Measurements from ENCODE around the gene EFNA5. TPM values are rescaled to one million over a fixed set of nuclear protein-coding genes. Genes with fewer than 3 reads are reported as not detected.
A peak's percentile ranks its signal among the peaks of the same experiment; 100 is the strongest.

EFNA5 gene
- total and polyA plus RNA-seq, 4 donors = 4.2 to 11.8 (median 8.3) TPM

DNA sequence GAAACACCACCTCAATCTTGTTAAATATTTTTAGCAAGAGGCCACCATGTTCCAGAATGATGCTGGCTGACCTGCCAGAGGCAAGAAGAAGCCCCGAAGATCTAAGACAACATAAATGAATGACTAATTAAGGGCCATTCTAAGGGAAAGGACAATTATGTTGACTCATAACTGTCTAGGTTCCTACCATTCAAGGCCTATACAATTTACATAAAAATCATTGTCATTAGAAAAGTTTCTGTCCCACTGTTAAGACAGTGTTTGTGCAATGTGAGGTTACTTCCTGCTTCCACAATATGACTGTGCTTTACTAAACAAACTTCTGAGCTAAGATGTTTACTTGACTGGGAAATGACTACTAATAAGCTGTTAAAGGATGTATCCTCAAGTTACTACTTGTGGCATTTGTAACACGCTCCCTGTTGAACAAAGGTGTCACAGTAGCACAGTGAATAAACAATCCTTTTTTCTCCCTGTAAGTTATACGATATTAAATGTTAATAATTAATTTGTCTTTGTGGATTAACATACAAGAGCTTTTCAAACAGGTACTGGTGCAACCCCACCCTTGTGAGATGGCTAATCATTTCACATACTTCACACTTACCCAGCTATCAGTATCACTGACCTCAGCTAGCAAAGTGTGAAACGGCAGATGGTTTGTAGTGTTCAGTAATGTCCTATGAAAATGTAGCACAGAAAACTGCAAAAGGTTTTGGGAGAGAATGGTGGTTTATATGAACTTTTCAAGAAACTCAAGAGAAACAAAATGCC lies 195.8 kb downstream of the EFNA5 start:
- intact Hi-C loops (cut with DNase I) = loop anchor here in 1 of 2 donors (10.0 kb wide), 1 partner anchor 100 kb away; no protein-coding TSS in a partner anchor
- H3K4me1 ChIP-seq (ENCODE audit: control insufficient read depth in 1 of 2, insufficient read depth in 2 of 2, low read length in 2 of 2) = peaks cover 0 to 6% of the 10 kb centered on the region in 2 donors
- 88 to 89% methylated on average over 4 of the region's 4 CpGs for WGBS, 2 donors
- no peaks in the 10 kb centered on the region for H3K9me3 ChIP-seq (ENCODE audit: control insufficient read depth, low read length)
- H3K36me3 ChIP-seq (ENCODE audit: control insufficient read depth in 1 of 2, insufficient read depth in 2 of 2, low read length in 1 of 2) = no peaks in the 10 kb centered on the region
- H3K4me3 ChIP-seq (ENCODE audit: low read length in 2 of 2) = no peak overlapping the region
- no peak overlapping the region for H3K27ac ChIP-seq (ENCODE audit: low read depth in 1 of 2, low read length in 2 of 2)
- ATAC-seq (ENCODE audit: low FRiP score) = no peak
- no peaks in the 10 kb centered on the region for H3K27me3 ChIP-seq (ENCODE audit: control insufficient read depth in 1 of 2, insufficient read depth in 2 of 2, low read length in 1 of 2)
- no peak for DNase-seq

DNA sequence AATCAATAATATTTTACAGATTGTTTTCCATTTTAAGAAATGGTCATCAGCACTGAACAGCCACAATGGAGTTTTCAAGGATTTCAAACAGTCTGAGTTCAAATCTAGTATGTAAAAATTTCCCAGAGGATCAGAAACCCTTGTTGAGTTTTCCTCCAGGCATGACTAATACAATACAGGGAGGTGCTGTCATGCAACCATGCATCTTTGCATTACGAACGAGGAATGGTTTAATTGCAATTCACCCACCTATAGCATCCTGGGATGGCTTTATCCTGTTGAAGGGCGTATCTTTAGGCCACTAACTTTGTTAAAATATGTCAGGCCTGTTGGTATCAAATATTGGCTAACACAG lies 196.4 kb downstream of the EFNA5 start:
- no peak for ATAC-seq (ENCODE audit: low FRiP score)
- peaks cover 0 to 8% of the 10 kb centered on the region in 2 donors for H3K4me1 ChIP-seq (ENCODE audit: control insufficient read depth in 1 of 2, insufficient read depth in 2 of 2, low read length in 2 of 2)
- 93 to 95% methylated on average over 3 of the region's 3 CpGs for WGBS, 2 donors

DNA sequence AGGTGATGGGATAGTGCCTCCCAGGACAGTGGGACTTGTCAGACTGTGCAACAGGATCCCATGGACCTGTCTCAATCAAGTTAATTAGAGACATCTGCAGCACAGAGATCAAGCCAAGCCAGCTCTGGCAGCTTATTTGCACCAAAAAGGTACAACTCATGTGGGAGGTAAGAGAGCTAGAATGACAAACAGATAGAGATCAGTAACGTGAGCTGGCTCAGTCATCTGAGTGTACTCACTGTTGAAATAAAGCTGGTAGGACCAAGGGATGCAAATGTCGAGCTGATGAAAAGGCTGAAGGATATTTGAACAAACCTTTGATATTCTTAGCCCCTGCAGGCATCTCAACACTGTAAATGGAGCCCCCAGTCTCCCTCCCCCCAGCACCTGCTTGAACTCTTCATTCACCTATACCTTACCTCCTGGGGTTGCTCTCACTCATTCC lies 198.1 kb downstream of the EFNA5 start:
- no peak for DNase-seq
- 56 to 83% methylated on average over 2 of the region's 2 CpGs for WGBS, 2 donors
- Histone ChIP-seq H3K36me3 (ENCODE audit: control insufficient read depth in 1 of 2, insufficient read depth in 2 of 2, low read length in 1 of 2) (no peaks in the 10 kb centered on the region), H3K4me1 (ENCODE audit: control insufficient read depth in 1 of 2, insufficient read depth in 2 of 2, low read length in 2 of 2) (peaks cover 0 to 13% of the 10 kb centered on the region in 2 donors), H3K9me3 (ENCODE audit: control insufficient read depth, low read length) (no peaks in the 10 kb centered on the region), H3K4me3 (ENCODE audit: low read length in 2 of 2) (no peak overlapping the region), H3K27me3 (ENCODE audit: control insufficient read depth in 1 of 2, insufficient read depth in 2 of 2, low read length in 1 of 2) (no peaks in the 10 kb centered on the region), H3K27ac (ENCODE audit: low read depth in 1 of 2, low read length in 2 of 2) (no peak overlapping the region)
- no peak for ATAC-seq (ENCODE audit: low FRiP score)
- intact Hi-C loops (cut with DNase I) = loop anchor here in 1 of 2 donors (10.0 kb wide), 1 partner anchor 102 kb away; no protein-coding TSS in a partner anchor

More for the DNA sequence above, 196.4 kb downstream of the EFNA5 start:
- Histone ChIP-seq H3K27me3 (ENCODE audit: control insufficient read depth in 1 of 2, insufficient read depth in 2 of 2, low read length in 1 of 2) (no peaks in the 10 kb centered on the region), H3K4me3 (ENCODE audit: low read length in 2 of 2) (no peak overlapping the region), H3K36me3 (ENCODE audit: control insufficient read depth in 1 of 2, insufficient read depth in 2 of 2, low read length in 1 of 2) (no peaks in the 10 kb centered on the region), H3K27ac (ENCODE audit: low read depth in 1 of 2, low read length in 2 of 2) (no peak overlapping the region), H3K9me3 (ENCODE audit: control insufficient read depth, low read length) (no peaks in the 10 kb centered on the region)
- intact Hi-C loops (cut with DNase I) = loop anchor here in 1 of 2 donors (10.0 kb wide), 1 partner anchor 100 kb away; no protein-coding TSS in a partner anchor
- no peak for DNase-seq

DNA sequence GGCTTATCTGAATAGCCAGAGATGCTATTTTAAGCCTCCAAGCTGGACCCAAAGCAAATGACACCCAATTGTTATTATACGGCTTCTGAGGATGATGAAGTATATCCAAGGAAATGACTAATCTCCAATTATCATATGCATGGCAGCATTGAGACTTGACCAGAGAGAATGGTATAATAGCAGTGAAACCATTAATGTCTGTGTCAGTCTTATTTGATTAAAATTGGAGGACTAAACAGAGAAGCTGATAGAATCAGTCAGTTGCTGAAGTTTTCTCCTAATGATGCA lies 200.5 kb downstream of the EFNA5 start:
- Histone ChIP-seq H3K27me3 (ENCODE audit: control insufficient read depth in 1 of 2, insufficient read depth in 2 of 2, low read length in 1 of 2) (no peaks in the 10 kb centered on the region), H3K27ac (ENCODE audit: low read depth in 1 of 2, low read length in 2 of 2) (peak overlapping the region in 1 of 2 donors; percentile 25), H3K36me3 (ENCODE audit: control insufficient read depth in 1 of 2, insufficient read depth in 2 of 2, low read length in 1 of 2) (no peaks in the 10 kb centered on the region), H3K4me3 (ENCODE audit: low read length in 2 of 2) (no peak overlapping the region), H3K9me3 (ENCODE audit: control insufficient read depth, low read length) (no peaks in the 10 kb centered on the region), H3K4me1 (ENCODE audit: control insufficient read depth in 1 of 2, insufficient read depth in 2 of 2, low read length in 2 of 2) (peaks cover 1 to 16% of the 10 kb centered on the region in 2 donors)
- WGBS, 2 donors = 10 to 29% methylated on average over 1 of the region's 1 CpG
- no peak for DNase-seq
- ATAC-seq (ENCODE audit: low FRiP score) = no peak
- intact Hi-C loops (cut with DNase I) = loop anchor here in 1 of 2 donors (10.0 kb wide), 1 partner anchor 105 kb away; no protein-coding TSS in a partner anchor

DNA sequence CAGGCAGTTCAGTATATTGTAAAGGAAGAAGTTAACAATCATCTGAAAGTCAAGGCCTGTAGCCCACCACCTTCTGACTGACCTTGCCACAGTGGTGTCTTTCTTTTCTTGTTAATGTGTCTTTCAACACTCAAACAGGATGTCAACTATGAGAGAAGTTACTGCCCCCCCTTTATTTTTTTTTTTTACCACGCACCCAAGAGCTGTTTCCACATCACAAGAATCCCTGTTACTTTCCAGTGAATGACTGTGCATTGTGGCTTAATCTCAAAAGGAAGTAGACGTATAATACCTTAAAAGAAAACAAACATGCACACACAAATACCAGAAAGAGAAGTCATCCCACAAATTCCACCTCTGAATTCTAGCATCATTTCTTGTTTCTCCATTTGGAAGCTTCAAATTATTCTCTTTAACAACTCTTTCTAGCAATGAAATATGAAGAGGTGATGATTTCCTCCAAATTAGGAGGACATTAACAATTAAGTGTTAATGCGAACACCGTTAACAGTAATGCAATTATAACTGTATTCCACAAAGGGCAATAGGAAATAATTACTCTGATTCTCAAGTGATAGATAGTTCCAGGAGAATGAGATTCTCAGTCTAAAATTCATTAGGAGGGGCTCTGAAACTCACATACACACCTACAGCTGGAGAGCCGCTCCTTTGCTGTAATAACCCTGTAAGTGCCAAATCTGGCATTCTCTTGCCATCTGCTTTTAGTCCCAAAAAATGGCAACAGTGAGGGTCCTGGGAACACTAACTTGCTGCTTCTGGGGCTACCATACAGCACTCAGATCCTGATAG lies 201.0 kb downstream of the EFNA5 start:
- intact Hi-C loops (cut with DNase I) = loop anchor here (5.0 to 10.0 kb wide), 3 partner anchors 37 to 105 kb away; no protein-coding TSS in a partner anchor

DNA sequence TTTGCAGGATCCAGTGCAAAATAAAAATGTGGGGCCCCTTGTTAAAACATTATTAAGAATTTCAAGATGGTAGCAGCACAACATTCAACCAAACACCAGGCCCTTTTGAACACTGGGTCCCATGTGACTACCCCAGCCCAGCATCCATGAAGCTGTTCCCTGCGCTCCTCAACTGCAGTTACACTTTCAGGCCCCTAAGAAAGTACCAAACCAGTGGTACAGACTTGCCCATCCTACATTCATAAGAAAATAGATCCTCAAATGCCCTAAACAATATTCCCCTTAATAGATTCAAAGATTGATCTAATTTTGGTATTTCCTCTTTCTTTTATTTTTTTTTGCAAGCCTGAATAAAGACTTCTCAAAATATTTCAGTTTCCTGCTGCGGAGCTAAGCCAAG lies 201.7 kb downstream of the EFNA5 start:
- Histone ChIP-seq H3K36me3 (ENCODE audit: control insufficient read depth in 1 of 2, insufficient read depth in 2 of 2, low read length in 1 of 2) (no peaks in the 10 kb centered on the region), H3K4me1 (ENCODE audit: control insufficient read depth in 1 of 2, insufficient read depth in 2 of 2, low read length in 2 of 2) (peaks cover 1 to 16% of the 10 kb centered on the region in 2 donors), H3K4me3 (ENCODE audit: low read length in 2 of 2) (no peak overlapping the region), H3K27ac (ENCODE audit: low read depth in 1 of 2, low read length in 2 of 2) (peak overlapping the region; percentile 54 to 70), H3K9me3 (ENCODE audit: control insufficient read depth, low read length) (no peaks in the 10 kb centered on the region), H3K27me3 (ENCODE audit: control insufficient read depth in 1 of 2, insufficient read depth in 2 of 2, low read length in 1 of 2) (no peaks in the 10 kb centered on the region)
- WGBS, 2 donors = 31 to 53% methylated on average over 2 of the region's 2 CpGs
- DNase-seq (no peak), ATAC-seq (ENCODE audit: low FRiP score) (no peak)
- intact Hi-C loops (cut with DNase I) = loop anchor here (5.0 kb wide), 2 partner anchors 37 to 42 kb away; no protein-coding TSS in a partner anchor

More for the DNA sequence above, 201.0 kb downstream of the EFNA5 start:
- H3K27me3 ChIP-seq (ENCODE audit: control insufficient read depth in 1 of 2, insufficient read depth in 2 of 2, low read length in 1 of 2) = no peaks in the 10 kb centered on the region
- no peaks in the 10 kb centered on the region for H3K36me3 ChIP-seq (ENCODE audit: control insufficient read depth in 1 of 2, insufficient read depth in 2 of 2, low read length in 1 of 2)
- no peak overlapping the region for H3K4me3 ChIP-seq (ENCODE audit: low read length in 2 of 2)
- ATAC-seq (ENCODE audit: low FRiP score) = no peak
- H3K27ac ChIP-seq (ENCODE audit: low read depth in 1 of 2, low read length in 2 of 2) = peak overlapping the region; percentile 42 to 70
- no peaks in the 10 kb centered on the region for H3K9me3 ChIP-seq (ENCODE audit: control insufficient read depth, low read length)
- WGBS, 2 donors = 59% methylated on average over 5 of the region's 5 CpGs
- peaks cover 1 to 16% of the 10 kb centered on the region in 2 donors for H3K4me1 ChIP-seq (ENCODE audit: control insufficient read depth in 1 of 2, insufficient read depth in 2 of 2, low read length in 2 of 2)
- DNase-seq = no peak

DNA sequence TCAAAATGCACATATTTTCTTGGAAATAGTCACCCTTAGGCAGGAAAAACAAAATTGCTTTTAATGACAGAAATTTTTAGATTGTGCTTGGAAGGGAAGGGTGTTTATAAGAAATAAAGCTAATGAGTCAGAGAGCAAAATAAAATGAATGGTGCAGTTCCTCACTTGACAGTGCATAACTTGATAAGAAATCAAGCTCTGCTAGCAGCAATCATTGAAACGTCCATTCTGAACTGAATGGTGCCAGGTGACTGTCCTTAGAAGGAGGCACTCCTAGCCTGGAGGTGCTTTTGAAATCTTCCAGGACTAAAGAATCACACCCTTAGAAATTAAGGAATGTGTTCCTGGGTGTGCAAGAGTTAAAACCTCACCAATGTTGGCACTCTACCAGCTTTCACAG lies 202.5 kb downstream of the EFNA5 start:
- no peaks in the 10 kb centered on the region for H3K9me3 ChIP-seq (ENCODE audit: control insufficient read depth, low read length)
- no peaks in the 10 kb centered on the region for H3K36me3 ChIP-seq (ENCODE audit: control insufficient read depth in 1 of 2, insufficient read depth in 2 of 2, low read length in 1 of 2)
- DNase-seq (no peak), ATAC-seq (ENCODE audit: low FRiP score) (no peak)
- H3K27ac ChIP-seq (ENCODE audit: low read depth in 1 of 2, low read length in 2 of 2) = peak overlapping the region in 1 of 2 donors; percentile 40
- 3 to 11% methylated on average over 1 of the region's 1 CpG for WGBS, 2 donors
- intact Hi-C loops (cut with DNase I) = loop anchor here (5.0 kb wide), 2 partner anchors 36 to 41 kb away; no protein-coding TSS in a partner anchor
- no peaks in the 10 kb centered on the region for H3K27me3 ChIP-seq (ENCODE audit: control insufficient read depth in 1 of 2, insufficient read depth in 2 of 2, low read length in 1 of 2)
- H3K4me3 ChIP-seq (ENCODE audit: low read length in 2 of 2) = no peak overlapping the region
- H3K4me1 ChIP-seq (ENCODE audit: control insufficient read depth in 1 of 2, insufficient read depth in 2 of 2, low read length in 2 of 2) = peaks cover 1 to 16% of the 10 kb centered on the region in 2 donors

DNA sequence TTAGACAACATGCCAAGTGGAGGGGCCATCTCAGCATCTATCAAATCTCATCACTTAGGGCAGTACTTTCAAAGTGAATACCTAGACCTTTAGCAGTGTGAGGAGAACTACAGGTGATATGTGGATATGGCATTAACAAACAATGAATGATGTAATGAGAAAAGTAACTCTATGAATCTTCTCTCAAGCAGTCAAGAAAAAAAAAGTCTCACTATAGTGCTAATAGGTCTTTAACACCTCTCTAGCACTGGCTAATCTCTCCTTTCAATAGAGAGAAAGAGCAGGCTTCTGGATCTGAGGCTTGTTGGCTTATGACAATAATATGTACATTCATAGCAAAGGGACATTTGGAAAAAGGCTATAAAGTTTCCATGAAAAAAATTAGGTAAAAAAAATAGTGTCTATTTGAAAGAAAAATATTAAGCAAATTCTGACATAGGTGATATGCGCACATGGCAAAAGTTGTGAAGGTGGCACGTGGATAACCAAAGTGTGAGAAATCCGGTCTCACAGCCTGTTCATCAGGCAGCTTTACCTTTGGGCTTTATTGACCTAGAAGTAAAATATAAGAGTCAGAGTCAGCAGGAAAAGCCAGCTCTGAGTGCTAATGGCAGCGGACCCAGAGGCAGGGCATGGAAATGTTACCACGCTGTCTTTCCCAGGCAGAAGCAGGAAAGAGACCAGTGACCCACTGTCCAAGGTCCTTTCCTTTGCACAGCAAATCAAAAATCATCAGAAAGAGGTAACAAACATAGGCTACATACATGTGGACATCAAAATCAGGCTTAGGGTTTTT lies 203.4 kb downstream of the EFNA5 start:
- Histone ChIP-seq H3K4me3 (ENCODE audit: low read length in 2 of 2) (no peak overlapping the region), H3K27ac (ENCODE audit: low read depth in 1 of 2, low read length in 2 of 2) (peak overlapping the region in 1 of 2 donors; percentile 44), H3K36me3 (ENCODE audit: control insufficient read depth in 1 of 2, insufficient read depth in 2 of 2, low read length in 1 of 2) (no peaks in the 10 kb centered on the region), H3K4me1 (ENCODE audit: control insufficient read depth in 1 of 2, insufficient read depth in 2 of 2, low read length in 2 of 2) (peaks cover 1 to 16% of the 10 kb centered on the region in 2 donors), H3K27me3 (ENCODE audit: control insufficient read depth in 1 of 2, insufficient read depth in 2 of 2, low read length in 1 of 2) (no peaks in the 10 kb centered on the region), H3K9me3 (ENCODE audit: control insufficient read depth, low read length) (no peaks in the 10 kb centered on the region)
- no peak for DNase-seq
- ATAC-seq (ENCODE audit: low FRiP score) = no peak
- intact Hi-C loops (cut with DNase I) = loop anchor here (5.0 kb wide), 2 partner anchors 35 to 40 kb away; no protein-coding TSS in a partner anchor
- 83 to 90% methylated on average over 5 of the region's 5 CpGs for WGBS, 2 donors

Measured in aorta (tissue), 5 donors.